PFSK-1 (cell line): Measurements from ENCODE around the gene STAT6.

Experiments
- POLR2AphosphoS5 ChIP-seq: IDR thresholded peaks from 2 replicates; pipeline ENCODE4 v1.6.1; 2012; ENCODE audit warnings: low read depth, mild to moderate bottlenecking, control low read depth, low read length, moderate library complexity
- SIN3A ChIP-seq: IDR thresholded peaks from 2 replicates; pipeline ENCODE4 v1.6.1; 2012; ENCODE audit warnings: mild to moderate bottlenecking, low read length, moderate library complexity, borderline replicate concordance; ENCODE audit not compliant: insufficient read depth

- TF ChIP-seq SIN3A (no peak), POLR2AphosphoS5 (no peak)
These were observed 17.5 kb upstream of the STAT6 start for GRCh38 chr12:57128519-57129247.
